ENCODE results near the gene CD84. TPM values are rescaled to one million over a fixed set of nuclear protein-coding genes. Genes with fewer than 3 reads are reported as not detected.

Gene CD84
- polyA plus RNA-seq, 1 donor (not counting 4 experiments of a cell fraction or from before 2014, with no cell fraction given): not detected

DNA sequence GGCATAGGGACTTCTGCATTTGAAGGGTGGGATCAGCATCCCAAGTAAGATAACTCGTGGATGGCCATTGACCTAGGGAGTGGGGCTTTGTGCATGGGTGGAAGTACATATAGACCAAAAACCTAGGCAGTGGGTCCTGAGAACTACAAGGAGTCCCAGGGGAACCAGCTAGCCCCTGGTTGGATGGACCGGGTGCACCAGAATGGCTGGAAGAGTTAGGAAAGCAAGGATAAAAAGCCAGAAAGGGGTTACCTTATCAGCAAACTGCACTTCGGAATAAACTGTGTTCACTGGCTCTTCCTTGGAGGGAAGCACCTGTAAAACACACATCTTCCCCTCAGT is 29.7 kb downstream of the CD84 start:
- no peak overlapping the region for H3K4me2 ChIP-seq (ENCODE audit: control insufficient read depth, extremely low read depth, insufficient read depth, low read depth, low read length)

DNA sequence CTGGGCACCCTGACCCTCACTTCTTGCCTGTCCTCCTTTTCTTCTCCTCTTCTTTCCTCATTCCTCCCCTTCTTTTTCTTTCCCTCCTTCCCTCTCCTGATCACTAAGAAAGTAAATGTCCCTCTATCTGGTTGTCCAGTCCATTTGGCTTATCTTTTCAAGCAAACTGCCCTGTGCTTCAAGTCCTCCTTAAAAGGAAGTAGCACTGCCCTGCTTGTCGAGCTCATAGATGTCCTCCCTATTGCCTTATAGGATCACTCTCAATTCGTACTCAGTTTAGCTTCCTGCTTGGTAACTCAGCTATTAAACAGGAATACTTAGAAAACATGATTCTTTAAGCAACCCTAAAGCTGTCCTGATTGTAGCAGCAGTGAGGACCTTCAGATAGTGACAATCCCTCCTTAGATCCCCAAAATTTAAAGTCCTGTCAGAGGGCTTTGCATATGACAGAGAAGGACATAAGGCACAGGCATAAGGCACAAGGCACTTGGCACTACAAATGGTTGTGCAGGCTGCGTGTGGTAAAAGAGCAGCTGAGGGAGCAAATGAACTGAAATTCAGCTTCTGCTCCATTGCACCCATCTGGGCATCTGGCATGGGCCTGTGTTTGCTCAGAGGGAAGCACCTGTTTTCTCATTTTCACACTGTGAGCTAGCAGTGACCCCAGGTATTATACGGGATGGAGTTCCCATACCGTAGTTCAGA is 30.2 kb downstream of the CD84 start:
- H4K20me1 ChIP-seq (ENCODE audit: control insufficient read depth, extremely low read depth, insufficient read depth, low read length): no peaks in the 10 kb centered on the region
- H3K4me1 ChIP-seq (ENCODE audit: control insufficient read depth, extremely low read depth, insufficient read depth, low read length): no peaks in the 10 kb centered on the region
- no peak overlapping the region for H3K4me2 ChIP-seq (ENCODE audit: control insufficient read depth, extremely low read depth, insufficient read depth, low read depth, low read length)
- no peak overlapping the region for H3K4me3 ChIP-seq (ENCODE audit: control insufficient read depth in 2 of 3, extremely low read depth in 1 of 3, insufficient read depth in 2 of 3, low read depth in 1 of 3, low read length in 3 of 3)
- FAIRE-seq (no peak), DNase-seq (ENCODE audit: low read depth, low spot score) (no peak)
- no peaks in the 10 kb centered on the region for H3K9me3 ChIP-seq (ENCODE audit: control insufficient read depth, low read depth, low read length)
- H3K9ac ChIP-seq (ENCODE audit: control insufficient read depth, extremely low read depth, insufficient read depth, low read length): no peak overlapping the region
- H3K27ac ChIP-seq (ENCODE audit: control insufficient read depth, insufficient read depth, low read length): no peak overlapping the region
- no peaks in the 10 kb centered on the region for H3K36me3 ChIP-seq (ENCODE audit: control insufficient read depth in 2 of 2, extremely low read depth in 1 of 2, insufficient read depth in 2 of 2, low read length in 2 of 2)
- dilution Hi-C loops (cut with MboI; ENCODE audit: extremely low pct_ligation_motif_present, low sequenced_read_pairs): no loop called here
- TF ChIP-seq, protein P1, sequence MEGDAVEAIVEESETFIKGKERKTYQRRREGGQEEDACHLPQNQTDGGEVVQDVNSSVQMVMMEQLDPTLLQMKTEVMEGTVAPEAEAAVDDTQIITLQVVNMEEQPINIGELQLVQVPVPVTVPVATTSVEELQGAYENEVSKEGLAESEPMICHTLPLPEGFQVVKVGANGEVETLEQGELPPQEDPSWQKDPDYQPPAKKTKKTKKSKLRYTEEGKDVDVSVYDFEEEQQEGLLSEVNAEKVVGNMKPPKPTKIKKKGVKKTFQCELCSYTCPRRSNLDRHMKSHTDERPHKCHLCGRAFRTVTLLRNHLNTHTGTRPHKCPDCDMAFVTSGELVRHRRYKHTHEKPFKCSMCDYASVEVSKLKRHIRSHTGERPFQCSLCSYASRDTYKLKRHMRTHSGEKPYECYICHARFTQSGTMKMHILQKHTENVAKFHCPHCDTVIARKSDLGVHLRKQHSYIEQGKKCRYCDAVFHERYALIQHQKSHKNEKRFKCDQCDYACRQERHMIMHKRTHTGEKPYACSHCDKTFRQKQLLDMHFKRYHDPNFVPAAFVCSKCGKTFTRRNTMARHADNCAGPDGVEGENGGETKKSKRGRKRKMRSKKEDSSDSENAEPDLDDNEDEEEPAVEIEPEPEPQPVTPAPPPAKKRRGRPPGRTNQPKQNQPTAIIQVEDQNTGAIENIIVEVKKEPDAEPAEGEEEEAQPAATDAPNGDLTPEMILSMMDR (optimal IDR thresholded peaks at IDR 0.05 in 1 of 3, IDR thresholded peaks at IDR 0.05 in 1 of 3, conservative IDR thresholded peaks at IDR 0.05 in 1 of 3; ENCODE audit: extremely low read depth in 1 of 3, insufficient read depth in 2 of 3, low read length in 3 of 3): no peak
- TF ChIP-seq EZH2 (IDR thresholded peaks at IDR 0.05; ENCODE audit: low read length): no peak
- H2AFZ ChIP-seq (ENCODE audit: control insufficient read depth, low read length): no peak overlapping the region
- no peaks in the 10 kb centered on the region for H3K9me1 ChIP-seq (ENCODE audit: control insufficient read depth, extremely low read depth, insufficient read depth, low read length)
- H3K79me2 ChIP-seq (ENCODE audit: control insufficient read depth, insufficient read depth, low read length): no peaks in the 10 kb centered on the region
- H3K27me3 ChIP-seq (ENCODE audit: control insufficient read depth, extremely low read depth, insufficient read depth, low read length): peaks cover 15% of the 10 kb centered on the region

More for the DNA sequence above, 29.7 kb downstream of the CD84 start:
- TF ChIP-seq EZH2 (IDR thresholded peaks at IDR 0.05; ENCODE audit: low read length): no peak
- TF ChIP-seq, protein P1 (optimal IDR thresholded peaks at IDR 0.05 in 1 of 3, IDR thresholded peaks at IDR 0.05 in 1 of 3, conservative IDR thresholded peaks at IDR 0.05 in 1 of 3; ENCODE audit: extremely low read depth in 1 of 3, insufficient read depth in 2 of 3, low read length in 3 of 3): no peak
- DNase-seq (ENCODE audit: low read depth, low spot score): no peak
- Histone ChIP-seq H3K4me1 (ENCODE audit: control insufficient read depth, extremely low read depth, insufficient read depth, low read length) (no peaks in the 10 kb centered on the region), H3K79me2 (ENCODE audit: control insufficient read depth, insufficient read depth, low read length) (no peaks in the 10 kb centered on the region), H3K9me1 (ENCODE audit: control insufficient read depth, extremely low read depth, insufficient read depth, low read length) (no peaks in the 10 kb centered on the region), H3K27me3 (ENCODE audit: control insufficient read depth, extremely low read depth, insufficient read depth, low read length) (peaks cover 15% of the 10 kb centered on the region), H4K20me1 (ENCODE audit: control insufficient read depth, extremely low read depth, insufficient read depth, low read length) (no peaks in the 10 kb centered on the region), H3K9ac (ENCODE audit: control insufficient read depth, extremely low read depth, insufficient read depth, low read length) (no peak overlapping the region), H3K36me3 (ENCODE audit: control insufficient read depth in 2 of 2, extremely low read depth in 1 of 2, insufficient read depth in 2 of 2, low read length in 2 of 2) (no peaks in the 10 kb centered on the region), H3K4me3 (ENCODE audit: control insufficient read depth in 2 of 3, extremely low read depth in 1 of 3, insufficient read depth in 2 of 3, low read depth in 1 of 3, low read length in 3 of 3) (no peak overlapping the region), H3K9me3 (ENCODE audit: control insufficient read depth, low read depth, low read length) (no peaks in the 10 kb centered on the region), H3K27ac (ENCODE audit: control insufficient read depth, insufficient read depth, low read length) (no peak overlapping the region), H2AFZ (ENCODE audit: control insufficient read depth, low read length) (no peak overlapping the region)
- dilution Hi-C loops (cut with MboI; ENCODE audit: extremely low pct_ligation_motif_present, low sequenced_read_pairs): no loop called here
- FAIRE-seq: no peak
